Mucosa of descending colon (tissue), 3 donors: ENCODE measurements around the gene SPOUT1. TPM values are rescaled to one million over a fixed set of nuclear protein-coding genes. Genes with fewer than 3 reads are reported as not detected.
A peak's percentile ranks its signal among the peaks of the same experiment; 100 is the strongest.
"Not testable (repeated sequence)": the region's sequence is repeated elsewhere in the genome, so short reads cannot be mapped to it uniquely, and the experiment has no call there.

Experiments used
- ATAC-seq: fragments of 200-7000 bp; cut with Tn5 transposase; one replicate; pipeline ENCODE4 v1.9.1; 2020; ENCODE audit warnings: mild to moderate bottlenecking, moderate library complexity
- DNase-seq, 3 donors: peaks; one replicate each; pipeline ENCODE4 v3.0.0-alpha.2; 2020
- H3K36me3 ChIP-seq: fragments of 200-600 bp; one replicate; pipeline ENCODE4 v1.8.0; 2021; ENCODE audit warnings: low read depth, mild to moderate bottlenecking
- H3K4me1 ChIP-seq: fragments of 200-600 bp; one replicate; pipeline ENCODE4 v1.8.0; 2021; ENCODE audit warnings: low read depth, mild to moderate bottlenecking
- H3K4me3 ChIP-seq: fragments of 200-600 bp; one replicate; pipeline ENCODE4 v1.8.0; 2021; ENCODE audit warnings: mild to moderate bottlenecking
- H3K9me3 ChIP-seq: fragments of 200-600 bp; one replicate; pipeline ENCODE4 v1.8.0; 2021; ENCODE audit warnings: mild to moderate bottlenecking
- intact Hi-C, 2 donors: fragments of 100-400 bp; cut with DNase I in 1 of 2; cut with micrococcal nuclease in 1 of 2; formaldehyde crosslinking; loops; one replicate each; pipeline versions ENCODE4 v1.11.0 to v1.11.1; 2022; cut with DNase I, micrococcal nuclease
- total RNA-seq, 3 donors: library from RNA; stranded (reverse); fragmentation: NEBNext Ultra II Directional in 2 of 3; extraction: Animal tissue kit (Norgen Biotek cat#: 25700) in 2 of 3; gene quantifications; one replicate each; pipeline versions ENCODE4 v1.2.1 to v1.2.4, GENCODE V29; 2021 to 2023
- TF ChIP-seq, protein P1 (sequence below): fragments of 200-600 bp; IDR thresholded peaks from one replicate; pipeline ENCODE4 v1.8.0; 2022; ENCODE audit warnings: antibody characterized with exemption, mild to moderate bottlenecking
- donor health status: DM: no; HTN: no; CAD: no; lungs with moderate emphysema.
- donor health status: DM: no; HTN: no; CAD: no.
- donor health status: DM: no; HTN: yes; CAD: no.

SPOUT1 gene
- total RNA-seq, 3 donors from 2014 or later = 31.6 to 35.5 (median 31.7) TPM

DNA sequence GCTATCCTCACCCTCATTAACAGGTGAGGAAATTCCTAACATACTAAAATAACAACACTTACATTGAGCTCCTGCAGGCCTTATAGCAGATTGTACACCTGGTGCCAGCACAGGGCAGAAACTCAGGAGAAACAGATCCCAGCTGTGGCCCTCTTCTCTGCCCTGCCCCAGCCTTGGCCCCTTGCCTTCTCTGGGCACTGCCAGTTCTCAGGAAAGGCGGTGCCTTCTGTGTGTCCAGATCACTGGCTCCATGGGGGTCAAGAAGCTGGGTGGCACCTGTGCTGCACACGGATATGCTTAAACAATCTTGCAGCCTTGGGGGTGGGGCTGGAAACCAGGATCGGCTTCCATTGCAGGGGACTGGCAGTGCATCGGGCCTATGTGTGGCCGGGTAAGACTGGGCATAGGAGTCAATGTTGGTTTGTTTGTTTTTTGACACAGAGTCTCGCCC, 32.8 kb upstream of the SPOUT1 start:
- TF ChIP-seq, protein P1, sequence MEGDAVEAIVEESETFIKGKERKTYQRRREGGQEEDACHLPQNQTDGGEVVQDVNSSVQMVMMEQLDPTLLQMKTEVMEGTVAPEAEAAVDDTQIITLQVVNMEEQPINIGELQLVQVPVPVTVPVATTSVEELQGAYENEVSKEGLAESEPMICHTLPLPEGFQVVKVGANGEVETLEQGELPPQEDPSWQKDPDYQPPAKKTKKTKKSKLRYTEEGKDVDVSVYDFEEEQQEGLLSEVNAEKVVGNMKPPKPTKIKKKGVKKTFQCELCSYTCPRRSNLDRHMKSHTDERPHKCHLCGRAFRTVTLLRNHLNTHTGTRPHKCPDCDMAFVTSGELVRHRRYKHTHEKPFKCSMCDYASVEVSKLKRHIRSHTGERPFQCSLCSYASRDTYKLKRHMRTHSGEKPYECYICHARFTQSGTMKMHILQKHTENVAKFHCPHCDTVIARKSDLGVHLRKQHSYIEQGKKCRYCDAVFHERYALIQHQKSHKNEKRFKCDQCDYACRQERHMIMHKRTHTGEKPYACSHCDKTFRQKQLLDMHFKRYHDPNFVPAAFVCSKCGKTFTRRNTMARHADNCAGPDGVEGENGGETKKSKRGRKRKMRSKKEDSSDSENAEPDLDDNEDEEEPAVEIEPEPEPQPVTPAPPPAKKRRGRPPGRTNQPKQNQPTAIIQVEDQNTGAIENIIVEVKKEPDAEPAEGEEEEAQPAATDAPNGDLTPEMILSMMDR = no peak
- intact Hi-C loops = loop anchor here (5.0 kb wide), 1 partner anchor 65 kb away; no protein-coding TSS in a partner anchor
- Histone ChIP-seq H3K4me1 (peaks cover 6% of the 10 kb centered on the region), H3K4me3 (no peak overlapping the region), H3K36me3 (no peaks in the 10 kb centered on the region), H3K9me3 (no peaks in the 10 kb centered on the region)
- ATAC-seq = peak; percentile 67
- peak; percentile 43 to 56 (median 51) for DNase-seq

DNA sequence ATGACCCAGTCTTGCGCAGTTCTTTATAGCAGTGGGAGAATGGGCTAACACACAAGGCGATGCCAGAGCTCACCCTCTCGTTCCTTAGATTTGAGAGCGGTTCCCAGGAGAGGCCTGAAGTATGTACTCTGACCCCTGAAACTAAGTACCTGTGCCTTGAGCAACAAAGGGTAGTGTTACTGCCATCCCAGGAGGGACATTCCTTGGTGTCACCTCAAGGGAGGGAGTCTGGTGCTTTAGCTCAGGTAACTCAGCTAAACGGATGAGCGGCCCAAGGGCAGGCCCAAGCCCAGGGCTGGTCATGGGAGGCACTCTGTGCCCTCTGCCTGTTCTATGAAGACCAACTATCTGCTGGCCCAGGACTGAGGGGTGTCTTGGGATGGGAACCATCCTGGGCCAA, 31.9 kb upstream of the SPOUT1 start:
- intact Hi-C loops = loop anchor here (5.0 kb wide), 1 partner anchor 66 kb away; no protein-coding TSS in a partner anchor
- Histone ChIP-seq H3K9me3 (no peaks in the 10 kb centered on the region), H3K36me3 (no peaks in the 10 kb centered on the region), H3K4me3 (no peak overlapping the region), H3K4me1 (peaks cover 6% of the 10 kb centered on the region)
- ATAC-seq = no peak
- TF ChIP-seq, protein P1 = no peak
- peak in 1 of 3 donors; percentile 13 for DNase-seq

DNA sequence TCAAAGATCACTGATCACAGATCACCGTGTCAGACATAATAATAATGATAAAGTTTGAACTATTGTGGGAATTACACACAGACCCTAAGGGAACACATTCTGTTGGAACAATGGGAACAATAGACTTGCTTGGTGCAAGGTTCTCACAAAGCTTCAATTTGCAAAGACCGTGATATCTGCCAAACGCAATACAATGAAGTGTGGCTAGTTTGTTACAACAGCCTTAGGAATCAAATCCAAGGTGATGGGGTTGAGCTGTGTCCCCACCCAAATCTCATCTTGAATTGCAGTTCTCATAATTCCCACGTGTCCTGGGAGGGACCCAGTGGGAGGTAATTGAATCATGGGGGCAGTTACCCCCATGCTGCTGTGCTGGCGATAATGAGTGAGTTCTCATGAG, 31.3 kb upstream of the SPOUT1 start:
- Histone ChIP-seq H3K4me1 (peaks cover 6% of the 10 kb centered on the region), H3K9me3 (no peaks in the 10 kb centered on the region), H3K4me3 (no peak overlapping the region), H3K36me3 (no peaks in the 10 kb centered on the region)
- no peak for ATAC-seq
- DNase-seq = no peak
- intact Hi-C loops = loop anchor here (5.0 kb wide), 1 partner anchor 66 kb away; no protein-coding TSS in a partner anchor
- TF ChIP-seq, protein P1 = no peak

DNA sequence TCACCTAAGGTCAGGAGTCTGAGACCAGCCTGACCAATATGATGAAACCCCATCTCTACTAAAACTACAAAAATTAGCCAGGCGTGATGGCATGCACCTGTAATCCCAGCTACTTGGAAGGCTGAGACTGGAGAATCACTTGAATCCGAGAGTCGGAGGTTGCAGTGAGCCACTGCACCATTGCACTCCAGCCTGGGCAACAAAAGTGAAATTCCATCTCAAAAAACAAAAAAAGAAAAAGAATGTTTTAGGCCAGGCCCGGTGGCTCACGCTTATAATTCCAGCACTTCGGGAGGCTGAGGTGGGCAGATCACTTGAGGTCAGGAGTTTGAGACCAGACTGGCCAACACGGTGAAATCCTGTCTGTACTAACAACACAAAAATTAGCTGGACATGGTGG, 28.9 kb upstream of the SPOUT1 start:
- H3K4me1 ChIP-seq, ATAC-seq, H3K9me3 ChIP-seq, H3K36me3 ChIP-seq, H3K4me3 ChIP-seq, intact Hi-C loops: not testable (repeated sequence)
- peak in 1 of 3 donors; percentile 3 for DNase-seq

DNA sequence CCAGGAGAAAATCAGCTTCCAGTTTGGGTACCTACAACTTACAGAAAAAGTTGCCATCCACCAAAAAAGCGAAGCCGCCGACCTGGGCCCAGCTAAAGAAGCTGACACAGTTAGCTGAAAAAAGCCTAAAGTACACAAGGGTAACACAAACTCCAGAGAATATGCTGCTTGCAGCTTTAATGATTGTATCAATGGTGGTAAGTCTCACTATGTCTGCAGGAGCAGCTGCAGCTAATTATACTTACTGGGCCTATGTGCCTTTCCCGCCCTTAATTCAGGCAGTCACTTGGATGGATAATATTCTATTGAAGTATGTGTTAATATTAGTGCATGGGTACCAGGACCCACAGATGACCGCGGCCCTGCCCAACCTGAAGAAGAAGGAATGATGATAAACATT, 24.9 kb upstream of the SPOUT1 start:
- H3K9me3 ChIP-seq, ATAC-seq, H3K4me1 ChIP-seq, H3K4me3 ChIP-seq, H3K36me3 ChIP-seq, intact Hi-C loops: not testable (repeated sequence)
- DNase-seq = peak in 1 of 3 donors; percentile 5

DNA sequence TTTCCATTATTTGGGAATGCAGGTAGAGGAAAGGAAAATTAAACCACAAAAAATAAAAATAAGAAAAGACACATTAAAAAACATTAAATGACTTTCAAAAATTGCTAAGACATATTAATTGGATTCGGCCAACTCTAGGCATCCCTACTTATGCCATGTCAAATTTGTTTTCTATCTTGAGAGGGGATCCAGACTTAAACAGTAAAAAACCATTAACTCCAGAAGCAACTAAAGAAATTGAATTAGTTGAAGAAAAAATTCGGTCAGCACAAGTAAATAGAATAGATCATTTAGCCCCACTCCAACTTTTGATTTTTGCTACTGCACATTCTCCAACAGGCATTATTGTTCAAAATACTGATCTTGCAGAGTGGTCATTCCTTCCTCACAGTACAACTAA, 23.1 kb upstream of the SPOUT1 start:
- ATAC-seq, H3K4me3 ChIP-seq, H3K9me3 ChIP-seq, DNase-seq, H3K36me3 ChIP-seq, H3K4me1 ChIP-seq, intact Hi-C loops: not testable (repeated sequence)

DNA sequence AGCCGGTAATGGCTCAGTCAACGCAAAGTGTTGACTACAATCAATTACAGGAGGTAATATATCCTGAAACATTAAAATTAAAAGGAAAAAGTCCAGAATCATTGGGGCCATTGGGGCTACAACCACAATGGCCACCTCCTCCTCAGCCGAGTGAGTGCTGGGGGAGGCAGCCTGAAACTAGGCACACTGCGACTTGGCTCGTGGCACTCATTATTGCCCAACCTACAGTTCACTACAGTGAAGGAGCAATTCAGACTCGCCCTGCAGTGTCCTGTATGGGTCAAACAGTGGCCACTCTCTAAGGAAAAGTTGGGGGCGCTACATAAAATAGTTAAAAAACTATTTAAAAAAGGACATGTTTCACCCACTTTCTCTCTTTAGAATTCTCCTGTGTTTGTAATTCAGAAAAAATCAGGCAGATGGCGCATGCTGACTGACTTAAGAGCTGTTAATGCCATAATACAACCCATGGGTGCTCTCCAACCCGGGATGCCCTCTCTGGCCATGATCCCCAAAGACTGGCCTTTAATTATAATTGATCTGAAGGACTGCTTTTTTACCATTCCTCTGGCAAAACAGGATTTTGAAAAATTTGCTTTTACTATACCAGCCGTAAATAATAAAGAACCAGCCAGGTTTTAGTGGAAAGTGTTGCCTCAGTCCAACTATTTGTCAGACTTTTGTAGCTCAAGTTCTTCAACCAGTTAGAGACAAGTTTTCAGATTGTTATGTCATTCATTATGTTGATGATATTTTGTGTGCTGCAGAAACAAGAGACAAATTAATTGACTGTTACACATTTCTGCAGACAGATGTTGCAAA, 22.4 kb upstream of the SPOUT1 start:
- H3K36me3 ChIP-seq, H3K9me3 ChIP-seq, intact Hi-C loops, H3K4me1 ChIP-seq, H3K4me3 ChIP-seq: not testable (repeated sequence)
- TF ChIP-seq, protein P1 = peak; percentile 23
- ATAC-seq (peak; percentile 40), DNase-seq (peak in 2 of 3 donors; percentile 18 to 66)

DNA sequence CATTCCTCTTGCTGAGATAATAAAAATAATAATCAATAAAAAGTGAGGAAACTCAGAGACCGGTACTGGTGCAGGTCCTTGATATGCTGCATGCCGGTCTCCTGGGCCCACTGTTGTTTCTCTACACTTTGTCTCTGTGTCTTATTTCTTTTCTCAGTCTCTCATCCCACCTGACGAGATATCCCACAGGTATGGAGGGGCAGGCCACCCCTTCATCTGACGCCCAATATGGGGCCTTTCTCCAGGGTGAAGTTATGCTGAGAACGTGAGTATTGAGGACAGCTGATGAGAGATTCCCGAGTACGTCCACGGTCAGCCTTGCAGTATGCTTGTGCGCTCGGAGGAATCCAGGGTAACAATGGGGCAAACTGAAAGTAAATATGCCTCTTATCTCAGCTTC, 21.4 kb upstream of the SPOUT1 start:
- H3K9me3 ChIP-seq, H3K4me1 ChIP-seq, H3K4me3 ChIP-seq, DNase-seq, intact Hi-C loops, H3K36me3 ChIP-seq, ATAC-seq: not testable (repeated sequence)
